Gastroesophageal sphincter (tissue), 3 donors: Measurements from ENCODE around the gene ADORA1.
A peak's percentile ranks its signal among the peaks of the same experiment; 100 is the strongest.

Source experiments
- EP300 ChIP-seq: sonication (generic); formaldehyde crosslinking; IDR thresholded peaks from one replicate; pipeline ENCODE4 v1.6.1; 2017; ENCODE audit warnings: antibody characterized with exemption, mild to moderate bottlenecking
- POLR2A ChIP-seq, 2 donors: fragments of 450-650 bp; IDR thresholded peaks; one replicate each; pipeline ENCODE4 v1.6.1; 2017; ENCODE audit warnings: antibody characterized with exemption in 2 of 2, mild to moderate bottlenecking in 2 of 2, moderate library complexity in 1 of 2
- POLR2AphosphoS5 ChIP-seq: sonication (generic); formaldehyde crosslinking; IDR thresholded peaks from one replicate; pipeline ENCODE4 v1.6.1; 2017; ENCODE audit warnings: antibody characterized with exemption
- TF ChIP-seq, protein P1 (sequence below), 4 experiments: fragments of 200-600 bp in 2 of 4; fragments of 450-650 bp in 2 of 4; sonication (generic) in 1 of 4; IDR thresholded peaks; one replicate each; pipeline ENCODE4 v1.5.1; 2017 to 2019; ENCODE audit warnings: antibody characterized with exemption in 4 of 4, mild to moderate bottlenecking in 2 of 4, moderate library complexity in 2 of 4

DNA sequence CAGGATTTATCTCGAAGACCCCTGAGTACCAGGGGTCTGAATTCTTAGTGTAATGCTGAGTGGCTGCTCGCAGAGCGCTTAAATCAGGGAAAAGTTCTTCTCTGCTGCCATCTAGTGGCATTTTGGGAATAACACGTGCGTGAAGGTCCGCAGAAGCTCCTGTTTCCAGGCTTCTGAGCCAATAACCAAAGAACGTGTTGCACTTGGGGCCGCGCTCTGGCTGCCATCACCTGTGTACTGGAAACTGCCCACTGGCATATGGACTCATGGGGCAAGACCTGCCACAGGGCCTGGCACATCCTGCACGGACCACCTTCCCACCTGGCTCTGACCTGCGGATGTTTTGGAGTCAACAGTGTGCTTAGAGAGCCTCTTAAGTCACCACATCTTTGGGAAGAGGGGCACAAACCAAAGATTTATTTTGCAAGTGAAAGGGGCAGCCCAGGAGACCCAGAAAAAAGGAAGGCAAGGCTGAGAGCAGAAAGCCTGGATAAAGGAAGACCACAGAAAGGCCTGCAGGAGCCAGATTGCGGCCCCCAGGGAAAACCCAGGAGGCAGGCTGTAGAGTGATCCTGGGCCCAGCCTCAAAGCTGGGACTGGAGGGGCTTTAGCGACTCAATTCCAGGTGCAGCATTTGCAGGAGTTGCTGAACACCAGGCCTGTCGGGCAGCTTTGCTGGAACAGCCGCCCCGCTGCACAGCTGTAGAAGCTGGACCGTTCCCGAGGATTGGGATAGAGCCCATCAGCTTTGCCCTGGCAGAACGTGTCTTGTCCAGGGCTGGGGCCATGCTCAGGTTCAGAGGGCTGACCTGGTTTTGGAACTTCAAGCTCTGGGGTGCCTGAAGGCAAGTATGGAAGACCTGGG lies 89.0 kb downstream of the ADORA1 start:
- TF ChIP-seq, protein P1, sequence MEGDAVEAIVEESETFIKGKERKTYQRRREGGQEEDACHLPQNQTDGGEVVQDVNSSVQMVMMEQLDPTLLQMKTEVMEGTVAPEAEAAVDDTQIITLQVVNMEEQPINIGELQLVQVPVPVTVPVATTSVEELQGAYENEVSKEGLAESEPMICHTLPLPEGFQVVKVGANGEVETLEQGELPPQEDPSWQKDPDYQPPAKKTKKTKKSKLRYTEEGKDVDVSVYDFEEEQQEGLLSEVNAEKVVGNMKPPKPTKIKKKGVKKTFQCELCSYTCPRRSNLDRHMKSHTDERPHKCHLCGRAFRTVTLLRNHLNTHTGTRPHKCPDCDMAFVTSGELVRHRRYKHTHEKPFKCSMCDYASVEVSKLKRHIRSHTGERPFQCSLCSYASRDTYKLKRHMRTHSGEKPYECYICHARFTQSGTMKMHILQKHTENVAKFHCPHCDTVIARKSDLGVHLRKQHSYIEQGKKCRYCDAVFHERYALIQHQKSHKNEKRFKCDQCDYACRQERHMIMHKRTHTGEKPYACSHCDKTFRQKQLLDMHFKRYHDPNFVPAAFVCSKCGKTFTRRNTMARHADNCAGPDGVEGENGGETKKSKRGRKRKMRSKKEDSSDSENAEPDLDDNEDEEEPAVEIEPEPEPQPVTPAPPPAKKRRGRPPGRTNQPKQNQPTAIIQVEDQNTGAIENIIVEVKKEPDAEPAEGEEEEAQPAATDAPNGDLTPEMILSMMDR (IDR thresholded peaks at IDR 0.05): peak in 3 of 4 experiments; percentile 78 to 83 (median 81)
- TF ChIP-seq POLR2A (IDR thresholded peaks at IDR 0.05) (no peak), POLR2AphosphoS5 (no peak), EP300 (no peak)
